ENCODE data around the gene LRP4.
A peak's percentile ranks its signal among the peaks of the same experiment; 100 is the strongest.

LRP4 gene

DNA sequence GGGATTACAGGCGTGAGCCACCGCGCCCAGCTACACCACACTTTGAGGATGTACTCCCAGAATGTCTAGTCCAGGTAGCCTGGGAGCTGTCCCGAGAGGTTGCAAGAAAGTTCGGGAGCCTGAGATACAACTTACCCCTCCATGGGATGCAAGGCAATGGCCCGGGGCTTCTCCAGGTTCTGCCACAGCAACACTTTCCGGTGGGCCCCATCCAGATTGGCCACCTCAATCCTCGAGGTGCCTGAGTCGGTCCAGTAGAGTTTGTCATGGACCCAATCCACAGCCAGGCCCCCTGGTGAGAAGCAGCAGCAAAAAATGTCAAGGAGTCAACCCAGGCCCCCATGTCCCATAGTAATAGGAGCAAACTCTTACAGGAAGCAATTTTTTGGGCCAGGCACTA lies 25.5 kb downstream of the LRP4 start:
- no peak for DNase-seq

GRCh38 chr11:46892109-46892508 lies 26.2 kb downstream of the LRP4 start:
- DNase-seq: no peak

DNA sequence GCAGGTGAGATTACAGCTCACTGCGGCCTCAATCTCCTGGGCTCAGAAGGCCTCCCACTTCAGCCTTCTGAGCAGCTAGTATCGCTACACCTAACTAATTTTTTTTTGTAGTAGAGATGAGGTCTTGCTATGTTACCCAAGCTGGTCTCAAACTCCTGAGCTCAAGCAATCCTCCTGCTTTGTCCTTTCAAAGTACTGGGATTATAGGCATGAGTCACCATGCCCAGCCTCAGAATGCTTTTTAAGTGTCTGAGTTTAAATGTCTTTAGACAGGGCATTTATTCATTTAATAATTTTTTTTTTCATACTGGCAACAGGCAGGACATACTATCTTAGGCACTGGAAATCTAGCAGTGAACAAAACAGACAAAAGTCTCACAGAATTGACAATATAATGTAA lies 27.7 kb downstream of the LRP4 start:
- DNase-seq: no peak

- peak; percentile 80 for DNase-seq
Observed at GRCh38 chr11:46889689-46890475, 28.5 kb downstream of the LRP4 start.

DNA sequence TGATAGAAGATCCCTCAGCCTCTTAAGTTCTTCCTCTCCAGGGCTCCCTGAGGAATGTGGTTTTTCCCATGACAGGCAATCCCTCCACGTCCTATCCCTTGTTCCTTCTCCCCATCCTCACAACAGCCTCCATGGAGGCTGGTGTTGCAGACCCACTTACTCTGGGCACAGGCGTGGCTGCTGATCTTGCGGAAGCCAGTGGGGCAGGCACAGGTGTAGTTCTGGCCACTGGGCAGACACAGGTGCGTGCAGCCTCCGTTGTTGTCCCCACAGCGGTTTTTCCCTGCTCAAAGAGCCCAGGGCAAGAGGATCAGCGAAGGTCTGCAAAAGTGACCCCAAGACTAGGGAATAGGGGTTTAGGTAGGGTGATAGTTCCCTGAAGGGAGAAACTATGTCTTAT lies 29.1 kb downstream of the LRP4 start:
- DNase-seq: no peak

DNA sequence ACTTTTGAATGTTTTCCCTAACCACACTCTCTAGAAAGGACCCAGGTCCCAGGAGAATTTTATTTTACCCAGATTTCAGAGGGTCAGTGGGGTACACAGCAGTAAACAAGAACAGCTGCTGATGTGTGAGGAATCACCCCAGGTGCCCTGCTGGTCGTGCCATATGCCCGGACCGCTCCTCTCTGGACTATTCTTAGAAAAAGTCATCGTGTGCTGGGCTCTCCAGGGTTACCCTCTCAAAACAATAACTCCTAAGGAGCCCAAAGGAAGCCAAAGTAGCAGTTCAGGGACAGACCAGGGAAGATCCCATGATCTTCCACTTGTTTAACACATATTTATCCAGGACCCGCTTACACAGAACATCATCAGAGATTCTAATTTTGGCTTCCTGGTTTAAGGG lies 29.7 kb downstream of the LRP4 start:
- no peak for DNase-seq

- no peak for DNase-seq
Observed at GRCh38 chr11:46886211-46886610, 32.1 kb downstream of the LRP4 start.

DNA sequence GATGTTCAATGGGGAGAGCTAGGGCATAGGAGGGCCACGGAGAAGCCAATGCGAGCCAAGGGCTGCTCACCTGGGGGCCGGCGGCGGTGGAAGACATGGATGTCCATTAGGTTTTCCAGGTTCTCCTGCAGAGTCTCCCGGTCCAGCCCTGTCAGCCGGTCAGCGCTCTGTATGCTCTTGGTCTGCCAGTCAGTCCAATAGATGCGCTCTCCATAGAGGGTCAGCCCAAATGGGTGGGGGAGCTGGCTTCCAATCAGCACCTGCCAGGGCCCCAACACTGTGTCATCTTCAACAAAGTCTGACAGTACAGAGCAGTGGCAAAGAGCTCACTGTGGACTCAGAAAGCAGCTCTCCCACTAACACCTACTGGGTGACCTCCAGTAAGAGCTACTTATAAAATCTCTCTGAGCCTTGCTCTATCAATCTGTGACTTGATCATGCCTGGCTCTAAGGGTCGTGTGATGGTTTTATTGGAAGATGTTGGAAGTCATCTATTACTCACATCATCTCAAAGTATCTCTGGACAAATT lies 39.2 kb downstream of the LRP4 start:
- no peak for DNase-seq

DNA sequence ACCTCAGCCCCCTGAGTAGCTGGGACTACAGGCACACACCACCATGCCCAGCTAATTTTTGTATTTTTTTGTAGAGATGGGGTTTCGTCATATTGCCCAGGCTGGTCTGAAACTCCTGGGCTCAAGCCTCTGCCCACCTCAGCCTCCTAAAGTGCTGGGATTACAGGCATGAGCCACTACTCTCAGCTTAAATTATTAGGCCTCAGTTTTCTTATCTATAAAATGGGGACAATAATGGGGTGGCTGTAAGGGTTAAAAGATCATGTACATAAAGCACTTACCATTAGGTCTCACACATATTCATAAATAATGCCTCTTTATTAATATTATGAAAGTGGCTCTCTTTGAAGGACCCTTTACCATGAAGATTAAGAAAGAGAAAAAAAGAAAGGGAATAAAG lies 40.8 kb downstream of the LRP4 start:
- DNase-seq: no peak

GRCh38 chr11:46876471-46876870 lies 41.9 kb downstream of the LRP4 start:
- DNase-seq: no peak

DNA sequence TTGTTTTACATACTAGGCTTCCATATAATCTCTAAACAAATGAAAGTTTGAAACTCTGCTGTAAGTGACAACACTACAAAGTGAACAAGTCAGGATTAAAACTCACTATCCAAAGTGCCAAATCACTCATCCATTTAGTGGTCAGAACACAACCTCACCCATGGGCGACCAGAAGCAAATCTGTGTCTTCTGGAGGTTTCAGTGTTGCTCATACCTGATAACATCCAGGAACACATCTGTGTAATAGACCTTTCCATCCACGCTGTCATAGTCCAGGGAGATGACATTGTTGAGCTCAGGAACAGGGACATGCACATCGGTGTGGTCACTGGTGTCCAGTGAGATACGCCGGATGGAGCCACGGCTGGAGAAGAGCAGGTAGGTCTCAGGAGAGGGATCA lies 43.8 kb downstream of the LRP4 start:
- DNase-seq: no peak

GRCh38 chr11:46868912-46869311 lies 49.4 kb downstream of the LRP4 start:
- DNase-seq: no peak

- DNase-seq: no peak
Observed at GRCh38 chr11:46865340-46865739, 53.0 kb downstream of the LRP4 start.

DNA sequence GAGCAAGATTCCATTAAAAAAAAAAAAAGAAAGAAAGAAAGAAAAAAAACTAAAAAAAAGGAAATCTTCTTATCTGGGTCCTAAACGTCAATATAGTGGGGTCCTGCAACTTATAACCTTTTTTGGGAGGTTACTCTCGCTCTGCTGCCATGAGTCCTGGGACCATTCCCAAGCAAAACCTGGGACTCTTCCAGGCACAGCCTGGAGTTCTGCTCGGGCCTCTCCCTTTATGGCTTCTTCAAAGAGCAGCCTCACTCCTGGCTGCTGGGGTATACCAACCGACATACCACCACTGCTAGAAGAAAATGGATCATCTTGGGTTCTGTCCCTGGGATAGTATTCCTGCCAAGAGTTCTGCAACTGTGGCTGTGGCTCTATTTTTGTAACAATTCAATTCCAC lies 58.1 kb downstream of the LRP4 start:
- no peak for DNase-seq

GRCh38 chr11:46858920-46859546 lies 59.3 kb downstream of the LRP4 start:
- DNase-seq: no peak

DNA sequence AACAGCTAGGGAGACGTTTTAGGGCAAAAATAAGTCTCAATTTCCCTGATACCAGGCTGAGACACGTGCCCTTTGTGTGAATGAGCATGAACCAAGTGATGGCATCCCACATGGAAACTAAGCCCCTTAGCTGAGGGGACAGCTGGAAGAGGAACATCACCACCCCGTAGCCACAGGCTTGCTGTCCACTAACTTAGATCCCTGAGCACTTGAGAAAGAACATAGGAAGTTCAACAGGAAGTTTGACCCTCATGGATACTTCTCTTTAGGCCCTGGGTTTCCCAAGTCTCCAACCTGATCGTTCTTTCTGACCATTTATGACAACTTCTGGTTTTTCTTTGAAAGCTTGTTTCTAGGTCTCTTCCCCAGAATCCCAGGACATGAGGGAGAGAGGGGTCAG lies 60.7 kb downstream of the LRP4 start:
- DNase-seq: no peak

- no peak for DNase-seq
Observed at GRCh38 chr11:46856605-46857343, 61.6 kb downstream of the LRP4 start.

GRCh38 chr11:46855863-46856262 lies 62.5 kb downstream of the LRP4 start:
- DNase-seq: no peak

- no peak for DNase-seq
Observed at GRCh38 chr11:46855167-46855566, 63.2 kb downstream of the LRP4 start.

GRCh38 chr11:46850829-46851380 lies 67.4 kb downstream of the LRP4 start:
- DNase-seq: no peak

DNA sequence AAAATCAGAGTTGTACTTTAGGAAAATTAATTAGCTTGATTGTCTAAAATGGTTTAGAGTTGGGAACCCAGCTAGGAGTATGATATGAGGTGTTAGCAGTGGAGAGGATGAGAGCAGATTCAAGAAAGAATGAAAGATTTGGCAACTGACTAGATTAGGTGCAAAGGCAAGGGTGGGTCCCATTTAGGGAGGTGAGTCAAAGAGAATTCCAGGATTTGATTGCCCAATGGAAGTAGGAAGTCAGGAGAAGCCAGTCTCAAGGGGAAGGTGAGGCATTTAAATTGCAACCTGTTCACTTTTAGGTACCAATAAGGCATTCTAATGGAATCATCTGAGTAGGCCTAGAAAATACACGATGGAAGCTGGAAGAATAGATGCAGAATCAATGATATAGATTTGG lies 68.7 kb downstream of the LRP4 start:
- no peak for DNase-seq

- no peak for DNase-seq
Observed at GRCh38 chr11:46846510-46846830, 71.9 kb downstream of the LRP4 start.

DNA sequence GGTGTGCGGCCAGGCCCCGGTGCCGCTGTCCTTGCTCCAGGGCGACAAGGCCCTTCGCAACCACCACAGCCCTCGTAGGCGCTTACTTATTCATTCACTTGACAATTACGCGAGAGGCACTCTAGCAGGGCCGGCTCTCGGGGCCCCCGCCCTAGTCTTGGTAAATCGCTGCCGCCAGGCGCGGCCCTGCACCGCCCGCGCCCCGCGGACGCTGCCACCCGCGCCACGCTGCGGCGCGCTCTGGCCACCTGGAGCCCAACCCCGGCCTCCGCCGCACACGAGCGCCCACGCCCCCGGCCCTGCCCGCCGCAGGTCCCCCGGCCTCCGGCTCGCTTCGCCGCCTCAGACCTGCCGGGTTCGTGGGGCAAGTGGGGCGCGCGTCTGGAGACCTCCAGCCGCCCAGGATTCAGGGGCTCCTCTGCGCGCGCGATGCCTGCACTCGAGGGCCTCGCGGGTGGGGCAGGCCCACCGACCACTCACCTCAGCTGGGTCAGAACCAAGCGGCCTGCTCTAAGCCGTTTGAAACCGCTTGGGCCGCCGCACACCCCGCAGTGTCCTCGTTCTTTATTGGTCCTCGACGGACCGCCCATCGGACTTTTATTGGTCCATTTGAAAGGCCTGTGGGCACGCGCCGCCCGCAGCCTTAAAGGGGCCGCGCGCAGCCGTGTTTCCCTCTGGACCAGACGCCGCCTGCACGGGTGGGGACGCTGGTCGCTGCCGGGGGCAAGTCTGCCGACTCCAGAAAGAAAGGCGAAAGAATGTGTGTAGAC lies 72.4 kb downstream of the LRP4 start, which contains the start of gene CKAP5:
Gene CKAP5 (minus strand): TSS at position 541 of the 770 bp plus-strand sequence. CDS start 25,049 bp downstream, outside the sequence.
- peak; percentile 93 for DNase-seq

All from stimulated activated CD4-positive, alpha-beta T cell treated with anti-CD3 and anti-CD28 coated beads, Interleukin-15, amount 100 ng/mL, for 24 hours (primary cell).